Measurements from ENCODE around the gene CELF2. TPM values are rescaled to one million over a fixed set of nuclear protein-coding genes. Genes with fewer than 3 reads are reported as not detected.

The CELF2 gene
- total RNA-seq, 1 donor from 2014 or later, result 3.8 TPM

GRCh38 chr10:11009471-11010308 lies 8.0 kb upstream of the CELF2 start:
- Mint-ChIP-seq H3K27me3 (peaks cover 86% of the 10 kb centered on the region), H3K4me3 (ENCODE audit: low read depth) (no peak overlapping the region)

GRCh38 chr10:11010582-11010981 lies 7.1 kb upstream of the CELF2 start:
- H3K36me3 Mint-ChIP-seq (ENCODE audit: insufficient read depth), result no peaks in the 10 kb centered on the region
- H3K4me1 Mint-ChIP-seq (ENCODE audit: low read depth), result peaks cover 10% of the 10 kb centered on the region

More at GRCh38 chr10:11009471-11010308, 8.0 kb upstream of the CELF2 start:
- Mint-ChIP-seq H3K27ac (no peak overlapping the region), H3K9me3 (ENCODE audit: low read depth) (no peaks in the 10 kb centered on the region), H3K4me1 (ENCODE audit: low read depth) (peaks cover 14% of the 10 kb centered on the region), H3K36me3 (ENCODE audit: insufficient read depth) (no peaks in the 10 kb centered on the region)
- no peak for TF ChIP-seq CTCF (IDR thresholded peaks at IDR 0.05; ENCODE audit: unreplicated experiment)
- DNase-seq (ENCODE audit: low spot score, unreplicated experiment), result no peak

GRCh38 chr10:11011436-11011835 lies 6.2 kb upstream of the CELF2 start:
- Mint-ChIP-seq H3K27ac (no peak overlapping the region), H3K4me1 (ENCODE audit: low read depth) (peaks cover 1% of the 10 kb centered on the region)

More at GRCh38 chr10:11010582-11010981, 7.1 kb upstream of the CELF2 start:
- Mint-ChIP-seq H3K27me3 (peaks cover 86% of the 10 kb centered on the region), H3K27ac (no peak overlapping the region), H3K4me3 (ENCODE audit: low read depth) (no peak overlapping the region), H3K9me3 (ENCODE audit: low read depth) (no peaks in the 10 kb centered on the region)
- TF ChIP-seq CTCF (IDR thresholded peaks at IDR 0.05; ENCODE audit: unreplicated experiment), result no peak
- no peak for DNase-seq (ENCODE audit: low spot score, unreplicated experiment)

GRCh38 chr10:11011984-11012383 lies 5.7 kb upstream of the CELF2 start:
- TF ChIP-seq CTCF (IDR thresholded peaks at IDR 0.05; ENCODE audit: unreplicated experiment), result no peak
- Mint-ChIP-seq H3K9me3 (ENCODE audit: low read depth) (no peaks in the 10 kb centered on the region), H3K27ac (no peak overlapping the region), H3K4me3 (ENCODE audit: low read depth) (no peak overlapping the region), H3K4me1 (ENCODE audit: low read depth) (no peaks in the 10 kb centered on the region), H3K36me3 (ENCODE audit: insufficient read depth) (no peaks in the 10 kb centered on the region), H3K27me3 (peaks cover 85% of the 10 kb centered on the region)
- DNase-seq (ENCODE audit: low spot score, unreplicated experiment), result no peak

More at GRCh38 chr10:11011436-11011835, 6.2 kb upstream of the CELF2 start:
- Mint-ChIP-seq H3K4me3 (ENCODE audit: low read depth) (no peak overlapping the region), H3K36me3 (ENCODE audit: insufficient read depth) (no peaks in the 10 kb centered on the region), H3K9me3 (ENCODE audit: low read depth) (no peaks in the 10 kb centered on the region), H3K27me3 (peaks cover 84% of the 10 kb centered on the region)
- no peak for DNase-seq (ENCODE audit: low spot score, unreplicated experiment)
- no peak for TF ChIP-seq CTCF (IDR thresholded peaks at IDR 0.05; ENCODE audit: unreplicated experiment)

GRCh38 chr10:11012421-11013295 lies 5.0 kb upstream of the CELF2 start:
- TF ChIP-seq CTCF (IDR thresholded peaks at IDR 0.05; ENCODE audit: unreplicated experiment), result no peak
- H3K27ac Mint-ChIP-seq, result no peak overlapping the region
- H3K27me3 Mint-ChIP-seq, result peaks cover 87% of the 10 kb centered on the region

More at GRCh38 chr10:11012421-11013295, 5.0 kb upstream of the CELF2 start:
- H3K36me3 Mint-ChIP-seq (ENCODE audit: insufficient read depth), result no peaks in the 10 kb centered on the region
- DNase-seq (ENCODE audit: low spot score, unreplicated experiment), result no peak
- no peaks in the 10 kb centered on the region for H3K4me1 Mint-ChIP-seq (ENCODE audit: low read depth)
- no peaks in the 10 kb centered on the region for H3K9me3 Mint-ChIP-seq (ENCODE audit: low read depth)
- H3K4me3 Mint-ChIP-seq (ENCODE audit: low read depth), result no peak overlapping the region
